HEK293 (cell line): ENCODE results near the gene CFAP46.

Experiments used
- CTCF ChIA-PET: fragments of 350-600 bp; formaldehyde crosslinking; extraction: SDS; loops from one replicate; lab custom pipeline; 2021; ENCODE audit warnings: antibody characterized with exemption; lab: Yijun Ruan, JAX
- POLR2A ChIA-PET: fragments of 300-600 bp; formaldehyde crosslinking; extraction: SDS; loops from one replicate; lab custom pipeline; 2020; ENCODE audit warnings: antibody characterized with exemption, inconsistent platforms; lab: Yijun Ruan, JAX
- H3K27ac ChIP-seq: fragments of 200-500 bp; sonication (Bioruptor generic); 2 replicates; pipeline ENCODE4 v1.5.1; 2014; ENCODE audit warnings: low read depth, low read length, control low read depth, inconsistent platforms; ENCODE audit errors: extremely low read depth
- H3K36me3 ChIP-seq, 2 experiments: fragments of 200-500 bp in 1 of 2; sonication (Bioruptor generic) in 1 of 2; 1 replicate in 1 of 2; 2 replicates in 1 of 2; pipeline ENCODE4 v1.5.1; 2014 to 2017; ENCODE audit warnings: inconsistent platforms in 2 of 2, low read length in 2 of 2; ENCODE audit not compliant: control insufficient read depth in 2 of 2, insufficient read depth in 1 of 2
- H3K4me1 ChIP-seq: fragments of 200-500 bp; sonication (Bioruptor generic); 2 replicates; pipeline ENCODE4 v1.5.1; 2014; ENCODE audit warnings: mild to moderate bottlenecking, low read length, inconsistent platforms; ENCODE audit not compliant: control insufficient read depth, insufficient read depth
- H3K4me3 ChIP-seq: 2 replicates; pipeline ENCODE4 v1.5.1; 2011; ENCODE audit warnings: low read depth, mild to moderate bottlenecking, control low read depth, low read length, moderate library complexity
- H3K9me3 ChIP-seq: fragments of 200-500 bp; sonication (Bioruptor generic); 2 replicates; pipeline ENCODE4 v1.5.1; 2014; ENCODE audit warnings: low read depth, low read length, inconsistent platforms; ENCODE audit not compliant: control insufficient read depth, insufficient read depth
- EGR2 ChIP-seq: fragments of 450-650 bp; formaldehyde crosslinking; IDR thresholded peaks from 2 replicates; pipeline ENCODE4 v1.5.1; 2016; ENCODE audit warnings: low read depth, missing biosample characterization, missing genetic modification characterization
- HOXA7 ChIP-seq: sonication (generic); formaldehyde crosslinking; IDR thresholded peaks from 2 replicates; pipeline ENCODE4 v1.8.1; 2022; ENCODE audit warnings: missing genetic modification reagents, borderline replicate concordance
- HOXC10 ChIP-seq: sonication (generic); formaldehyde crosslinking; IDR thresholded peaks from 2 replicates; pipeline ENCODE4 v1.8.1; 2023; ENCODE audit warnings: mild to moderate bottlenecking, missing genetic modification reagents
- KLF8 ChIP-seq: fragments of 450-650 bp; formaldehyde crosslinking; IDR thresholded peaks from 2 replicates; pipeline ENCODE4 v1.5.1; 2016; ENCODE audit warnings: missing biosample characterization, missing genetic modification characterization
- MZF1 ChIP-seq: fragments of 450-650 bp; formaldehyde crosslinking; IDR thresholded peaks from 2 replicates; pipeline ENCODE4 v1.5.1; 2017; ENCODE audit warnings: missing biosample characterization, missing genetic modification characterization, borderline replicate concordance
- ZFP3 ChIP-seq: fragments of 450-650 bp; formaldehyde crosslinking; IDR thresholded peaks from 2 replicates; pipeline ENCODE4 v1.5.1; 2016; ENCODE audit warnings: low read depth, missing biosample characterization, missing genetic modification characterization
- ZFP69B ChIP-seq: fragments of 450-650 bp; formaldehyde crosslinking; IDR thresholded peaks from 2 replicates; pipeline ENCODE4 v1.5.1; 2016; ENCODE audit warnings: missing biosample characterization, missing genetic modification characterization
- ZNF169 ChIP-seq: fragments of 450-650 bp; formaldehyde crosslinking; IDR thresholded peaks from 2 replicates; pipeline ENCODE4 v1.5.1; 2016; ENCODE audit warnings: missing biosample characterization, missing genetic modification characterization
- ZNF18 ChIP-seq: fragments of 450-650 bp; formaldehyde crosslinking; IDR thresholded peaks from 2 replicates; pipeline ENCODE4 v1.5.1; 2016; ENCODE audit warnings: missing biosample characterization, missing genetic modification characterization
- ZNF311 ChIP-seq: fragments of 450-650 bp; formaldehyde crosslinking; IDR thresholded peaks from 2 replicates; pipeline ENCODE4 v1.5.1; 2017; ENCODE audit warnings: missing biosample characterization, missing genetic modification characterization, borderline replicate concordance
- ZNF350 ChIP-seq: fragments of 450-650 bp; formaldehyde crosslinking; IDR thresholded peaks from 2 replicates; pipeline ENCODE4 v1.5.0; 2017; ENCODE audit warnings: missing biosample characterization, mild to moderate bottlenecking, missing genetic modification characterization
- ZNF354C ChIP-seq: fragments of 450-650 bp; formaldehyde crosslinking; IDR thresholded peaks from 2 replicates; pipeline ENCODE4 v1.5.1; 2016; ENCODE audit warnings: missing biosample characterization, missing genetic modification characterization, low read depth, borderline replicate concordance
- ZNF488 ChIP-seq: fragments of 450-650 bp; formaldehyde crosslinking; IDR thresholded peaks from 2 replicates; pipeline ENCODE4 v1.5.1; 2016; ENCODE audit warnings: missing biosample characterization, missing genetic modification characterization
- ZNF521 ChIP-seq: fragments of 450-650 bp; formaldehyde crosslinking; IDR thresholded peaks from 2 replicates; pipeline ENCODE4 v1.5.1; 2017; ENCODE audit warnings: missing biosample characterization, mild to moderate bottlenecking, missing genetic modification characterization
- ZNF610 ChIP-seq: fragments of 450-650 bp; formaldehyde crosslinking; IDR thresholded peaks from 2 replicates; pipeline ENCODE4 v1.5.1; 2016; ENCODE audit warnings: missing biosample characterization, missing genetic modification characterization, borderline replicate concordance
- ZNF792 ChIP-seq: fragments of 450-650 bp; formaldehyde crosslinking; IDR thresholded peaks from 2 replicates; pipeline ENCODE4 v1.5.1; 2016; ENCODE audit warnings: missing biosample characterization, missing genetic modification characterization

Gene CFAP46

GRCh38 chr10:132840698-132841614 lies 101.4 kb downstream of the CFAP46 start:
- Histone ChIP-seq H3K4me3 (no peak overlapping the region), H3K36me3 (no peaks in the 10 kb centered on the region), H3K27ac (no peak overlapping the region), H3K9me3 (no peaks in the 10 kb centered on the region), H3K4me1 (no peaks in the 10 kb centered on the region)
- TF ChIP-seq ZNF311 (no peak), ZNF610 (tag by site-specific recombination) (peak; percentile 28; the same call in 1 of the 2 replicates)
- ChIA-PET CTCF (interaction anchor here (0.6 kb wide), 1 partner anchor 45 kb away, joined by 5 read pairs; no protein-coding TSS in a partner anchor), POLR2A (no interaction called here)

- no peaks in the 10 kb centered on the region for H3K9me3 ChIP-seq
- CTCF ChIA-PET, result interaction anchor here (0.6 kb wide), 1 partner anchor 65 kb away, joined by 3 read pairs; no protein-coding TSS in a partner anchor
- TF ChIP-seq ZNF488, result no peak
- TF ChIP-seq, all 188 proteins: peak for 0
- Histone ChIP-seq H3K27ac (no peak overlapping the region), H3K4me3 (no peak overlapping the region), H3K36me3 (no peaks in the 10 kb centered on the region), H3K4me1 (no peaks in the 10 kb centered on the region)
- POLR2A ChIA-PET, result no interaction called here
Measured at GRCh38 chr10:132839061-132839460, 103.3 kb downstream of the CFAP46 start.

- CTCF ChIA-PET, result interaction anchor here (0.6 to 1.1 kb wide), 6 partner anchors 22 to 620 kb away, joined by 3 to 4 read pairs (median 3); no protein-coding TSS in a partner anchor
- no peaks in the 10 kb centered on the region for H3K9me3 ChIP-seq
- TF ChIP-seq EGR2, result no peak
- TF ChIP-seq ZNF18, result no peak
- TF ChIP-seq MZF1 (tag by site-specific recombination), result no peak
- no peak for TF ChIP-seq ZFP69B (tag by site-specific recombination)
- TF ChIP-seq ZNF350, result no peak
- no peak for TF ChIP-seq HOXC10 (CRISPR knock-in tag)
- no peak for TF ChIP-seq ZFP3 (tag by site-specific recombination)
- H3K4me1 ChIP-seq, result no peaks in the 10 kb centered on the region
- H3K36me3 ChIP-seq, result no peaks in the 10 kb centered on the region
- POLR2A ChIA-PET, result no interaction called here
- H3K4me3 ChIP-seq, result no peak overlapping the region
- no peak overlapping the region for H3K27ac ChIP-seq
Measured at GRCh38 chr10:132838346-132838970, 103.9 kb downstream of the CFAP46 start.

- Histone ChIP-seq H3K9me3 (no peaks in the 10 kb centered on the region), H3K4me1 (no peaks in the 10 kb centered on the region), H3K27ac (no peak overlapping the region), H3K36me3 (no peaks in the 10 kb centered on the region), H3K4me3 (no peak overlapping the region)
- POLR2A ChIA-PET, result no interaction called here
- CTCF ChIA-PET, result interaction anchor here (0.6 to 1.1 kb wide), 5 partner anchors 22 to 619 kb away, joined by 3 to 4 read pairs (median 3); no protein-coding TSS in a partner anchor
- no peak for TF ChIP-seq ZNF792
- TF ChIP-seq ZNF354C (tag by site-specific recombination), result no peak
- TF ChIP-seq ZNF521 (tag by site-specific recombination), result no peak
- no peak for TF ChIP-seq HOXA7 (CRISPR knock-in tag)
- no peak for TF ChIP-seq KLF8 (tag by site-specific recombination)
- no peak for TF ChIP-seq ZNF169 (tag by site-specific recombination)
Measured at GRCh38 chr10:132837905-132838304, 104.5 kb downstream of the CFAP46 start.
